Kidney glomerular epithelial cell (primary cell): ENCODE measurements around the gene MLEC.

ENCODE experiments used
- DNase-seq: peaks from one replicate; lab custom pipeline; 2025; lab: John Stamatoyannopoulos, UW

MLEC gene

GRCh38 chr12:120693848-120694247, 6.9 kb downstream of the MLEC start:
- no peak for DNase-seq

- DNase-seq: no peak
Measured at GRCh38 chr12:120696626-120697025, 9.7 kb downstream of the MLEC start.

- no peak for DNase-seq
Measured at GRCh38 chr12:120697344-120697743, 10.4 kb downstream of the MLEC start.

GRCh38 chr12:120698665-120699064, 11.7 kb downstream of the MLEC start:
- no peak for DNase-seq

- no peak for DNase-seq
Measured at GRCh38 chr12:120699553-120699952, 12.6 kb downstream of the MLEC start.

GRCh38 chr12:120700886-120701285, 13.9 kb downstream of the MLEC start:
- no peak for DNase-seq

- no peak for DNase-seq
Measured at GRCh38 chr12:120702637-120703036, 15.7 kb downstream of the MLEC start.

GRCh38 chr12:120703311-120703942, 16.5 kb downstream of the MLEC start:
- DNase-seq: no peak

- DNase-seq: no peak
Measured at GRCh38 chr12:120705618-120706017, 18.7 kb downstream of the MLEC start.

GRCh38 chr12:120706029-120706428, 19.1 kb downstream of the MLEC start:
- DNase-seq: no peak

- no peak for DNase-seq
Measured at GRCh38 chr12:120708651-120709050, 21.7 kb downstream of the MLEC start.

- peak; percentile 35 for DNase-seq
Measured at GRCh38 chr12:120710031-120710804, 23.3 kb downstream of the MLEC start, which contains the start of gene UNC119B. UNC119B (plus strand) TSS chr12:120710458; CDS start chr12:120710475, 17 bp downstream.

- DNase-seq: no peak
Measured at GRCh38 chr12:120710805-120711296, 23.9 kb downstream of the MLEC start.

- no peak for DNase-seq
Measured at GRCh38 chr12:120711411-120711810, 24.5 kb downstream of the MLEC start.

- no peak for DNase-seq
Measured at GRCh38 chr12:120712610-120713009, 25.7 kb downstream of the MLEC start.

- peak; percentile 73 for DNase-seq
Measured at GRCh38 chr12:120713861-120714482, 27.0 kb downstream of the MLEC start.

- DNase-seq: no peak
Measured at GRCh38 chr12:120718055-120718454, 31.1 kb downstream of the MLEC start.

GRCh38 chr12:120719072-120719471, 32.1 kb downstream of the MLEC start:
- peak; percentile 35 for DNase-seq

GRCh38 chr12:120719496-120720233, 32.7 kb downstream of the MLEC start:
- DNase-seq: no peak

GRCh38 chr12:120720234-120720986, 33.5 kb downstream of the MLEC start:
- DNase-seq: peak; percentile 11
